Prostate gland (tissue), 2 donors: ENCODE measurements around the gene CPEB1. TPM values are rescaled to one million over a fixed set of nuclear protein-coding genes. Genes with fewer than 3 reads are reported as not detected.

ENCODE experiments used
- DNase-seq: peaks from one replicate; pipeline ENCODE4 v3.0.0-alpha.2; 2019; ENCODE audit warnings: low spot score
- H3K27ac ChIP-seq, 2 donors: fragments of 200-600 bp; sonication (generic); 2 replicates each; pipeline ENCODE4 v1.5.1; 2017 to 2019
- H3K27me3 ChIP-seq: fragments of 200-600 bp; sonication (generic); replicated peaks from 2 replicates; pipeline ENCODE4 v1.5.1; 2019; ENCODE audit not compliant: insufficient read depth
- H3K36me3 ChIP-seq, 2 donors: fragments of 200-600 bp; sonication (generic); 1 replicate in 1 of 2; 2 replicates in 1 of 2; pipeline versions ENCODE4 v1.5.1 to v1.8.1; 2017 to 2019
- H3K4me1 ChIP-seq: fragments of 200-600 bp; sonication (generic); replicated peaks from 2 replicates; pipeline ENCODE4 v1.5.1; 2019
- H3K4me3 ChIP-seq, 2 donors: fragments of 200-600 bp; sonication (generic); 2 replicates each; pipeline ENCODE4 v1.5.1; 2017 to 2019
- H3K9me3 ChIP-seq: fragments of 200-600 bp; sonication (generic); 2 replicates; pipeline ENCODE4 v1.5.1; 2017
- POLR2A ChIP-seq: fragments of 450-650 bp; IDR thresholded peaks from one replicate; pipeline ENCODE4 v1.6.1; 2016; ENCODE audit warnings: antibody characterized with exemption, mild to moderate bottlenecking
- POLR2AphosphoS5 ChIP-seq: sonication (generic); formaldehyde crosslinking; IDR thresholded peaks from one replicate; pipeline ENCODE4 v1.6.1; 2017; ENCODE audit warnings: antibody characterized with exemption
- WGBS: methylation state at CpG from one replicate; pipeline ENCODE4 v1.1.5; 2018; 5-methylcytosine and 5-hydroxymethylcytosine counted together
- intact Hi-C: fragments of 100-400 bp; cut with DNase I; formaldehyde crosslinking; loops from one replicate; pipeline ENCODE4 v1.14.2; 2022
- total RNA-seq, 2 donors: library from RNA; depleted of rRNA; stranded (reverse); fragments of >200 nt; gene quantifications; one replicate each; pipeline ENCODE4 v1.1.0, GENCODE V29; 2016
- TF ChIP-seq, protein P1 (sequence below), 4 experiments: fragments of 200-600 bp in 2 of 4; fragments of 450-650 bp in 2 of 4; sonication (generic) in 2 of 4; IDR thresholded peaks; 1 replicate in 3 of 4; 2 replicates in 1 of 4; pipeline ENCODE4 v1.5.1; 2016 to 2019; ENCODE audit warnings: antibody characterized with exemption in 4 of 4, mild to moderate bottlenecking in 2 of 4, moderate library complexity in 2 of 4

Gene CPEB1
- total RNA-seq, 2 donors from 2014 or later = 1.7 to 51.8 TPM

DNA sequence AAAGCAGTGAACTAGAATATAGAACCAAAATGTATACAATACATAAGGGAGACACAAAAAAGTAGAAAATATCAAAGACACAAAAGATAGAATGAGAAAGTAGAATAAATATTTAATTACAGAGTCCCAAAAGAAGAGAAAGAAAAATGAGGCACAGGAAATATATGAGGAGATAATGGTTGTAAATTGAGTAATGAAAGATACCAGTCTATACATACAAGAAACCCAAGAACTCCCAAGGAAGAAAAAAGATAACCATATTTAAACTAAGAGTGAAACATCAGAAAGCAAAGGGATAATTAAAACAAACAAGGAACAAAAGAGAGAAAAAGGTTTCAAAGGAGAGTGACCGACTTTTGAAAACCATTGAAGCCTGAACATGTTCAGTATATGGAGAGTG is 47.3 kb downstream of the CPEB1 start:
- no peak for DNase-seq
- no peak overlapping the region for H3K27ac ChIP-seq

DNA sequence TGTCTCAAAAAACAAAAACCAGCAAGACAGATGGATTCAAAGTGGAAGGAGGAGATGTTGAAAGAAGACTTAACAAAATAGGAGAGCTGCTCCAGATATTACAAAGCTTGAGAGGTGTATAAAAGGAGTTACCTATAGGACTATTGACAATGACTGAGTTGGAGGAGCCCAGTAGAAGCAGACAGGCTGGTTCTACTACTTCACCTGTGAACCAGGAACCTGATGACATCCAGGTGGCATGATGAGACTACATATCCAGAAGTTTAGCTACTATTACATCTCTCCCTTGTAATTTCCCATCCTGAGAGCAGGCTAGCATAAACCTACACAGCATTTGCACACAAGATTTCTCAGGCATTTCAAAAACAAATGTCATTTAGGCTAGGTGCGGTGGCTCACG is 49.3 kb downstream of the CPEB1 start:
- Histone ChIP-seq H3K36me3 (no peaks in the 10 kb centered on the region), H3K27ac (no peak overlapping the region), H3K4me1 (no peaks in the 10 kb centered on the region), H3K27me3 (no peaks in the 10 kb centered on the region), H3K9me3 (no peaks in the 10 kb centered on the region), H3K4me3 (no peak overlapping the region)
- no peak for TF ChIP-seq POLR2AphosphoS5
- TF ChIP-seq, protein P1, sequence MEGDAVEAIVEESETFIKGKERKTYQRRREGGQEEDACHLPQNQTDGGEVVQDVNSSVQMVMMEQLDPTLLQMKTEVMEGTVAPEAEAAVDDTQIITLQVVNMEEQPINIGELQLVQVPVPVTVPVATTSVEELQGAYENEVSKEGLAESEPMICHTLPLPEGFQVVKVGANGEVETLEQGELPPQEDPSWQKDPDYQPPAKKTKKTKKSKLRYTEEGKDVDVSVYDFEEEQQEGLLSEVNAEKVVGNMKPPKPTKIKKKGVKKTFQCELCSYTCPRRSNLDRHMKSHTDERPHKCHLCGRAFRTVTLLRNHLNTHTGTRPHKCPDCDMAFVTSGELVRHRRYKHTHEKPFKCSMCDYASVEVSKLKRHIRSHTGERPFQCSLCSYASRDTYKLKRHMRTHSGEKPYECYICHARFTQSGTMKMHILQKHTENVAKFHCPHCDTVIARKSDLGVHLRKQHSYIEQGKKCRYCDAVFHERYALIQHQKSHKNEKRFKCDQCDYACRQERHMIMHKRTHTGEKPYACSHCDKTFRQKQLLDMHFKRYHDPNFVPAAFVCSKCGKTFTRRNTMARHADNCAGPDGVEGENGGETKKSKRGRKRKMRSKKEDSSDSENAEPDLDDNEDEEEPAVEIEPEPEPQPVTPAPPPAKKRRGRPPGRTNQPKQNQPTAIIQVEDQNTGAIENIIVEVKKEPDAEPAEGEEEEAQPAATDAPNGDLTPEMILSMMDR (IDR thresholded peaks at IDR 0.05) = no peak
- no peak for TF ChIP-seq POLR2A
- intact Hi-C loops = no loop called here
- DNase-seq = no peak
- WGBS = 94% methylated on average over 2 of the region's 2 CpGs

More for the DNA sequence above, 47.3 kb downstream of the CPEB1 start:
- 39% methylated on average over 1 of the region's 1 CpG for WGBS
- intact Hi-C loops = no loop called here
- Histone ChIP-seq H3K27me3 (no peaks in the 10 kb centered on the region), H3K9me3 (no peaks in the 10 kb centered on the region), H3K4me1 (no peaks in the 10 kb centered on the region), H3K4me3 (no peak overlapping the region), H3K36me3 (no peaks in the 10 kb centered on the region)
- TF ChIP-seq POLR2AphosphoS5 = no peak
- TF ChIP-seq, protein P1 (IDR thresholded peaks at IDR 0.05) = no peak
- TF ChIP-seq POLR2A = no peak

DNA sequence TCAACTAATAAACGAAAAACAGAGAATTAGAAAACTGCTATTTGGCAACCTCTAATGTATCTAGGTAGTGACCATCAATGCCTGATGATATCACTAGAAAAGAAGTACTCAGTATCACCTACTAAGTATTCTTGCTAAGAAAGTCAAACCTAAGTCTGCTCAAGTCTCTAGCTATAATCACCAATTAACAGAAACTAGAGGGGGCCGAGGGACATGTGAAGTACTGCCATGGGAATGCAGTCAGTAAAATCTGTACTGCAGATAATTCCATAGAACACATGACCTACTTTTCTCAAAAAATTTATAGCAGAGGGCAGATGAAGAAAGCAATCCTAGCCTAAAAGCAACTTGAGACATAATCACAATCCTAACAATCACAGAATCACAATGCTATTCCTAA is 51.4 kb downstream of the CPEB1 start:
- intact Hi-C loops = no loop called here
- Histone ChIP-seq H3K4me3 (no peak overlapping the region), H3K27ac (no peak overlapping the region), H3K4me1 (no peaks in the 10 kb centered on the region), H3K9me3 (no peaks in the 10 kb centered on the region), H3K27me3 (no peaks in the 10 kb centered on the region), H3K36me3 (no peaks in the 10 kb centered on the region)
- no peak for TF ChIP-seq POLR2AphosphoS5
- TF ChIP-seq, protein P1 (IDR thresholded peaks at IDR 0.05) = no peak
- no peak for TF ChIP-seq POLR2A
- 57% methylated on average over 2 of the region's 2 CpGs for WGBS
- no peak for DNase-seq

DNA sequence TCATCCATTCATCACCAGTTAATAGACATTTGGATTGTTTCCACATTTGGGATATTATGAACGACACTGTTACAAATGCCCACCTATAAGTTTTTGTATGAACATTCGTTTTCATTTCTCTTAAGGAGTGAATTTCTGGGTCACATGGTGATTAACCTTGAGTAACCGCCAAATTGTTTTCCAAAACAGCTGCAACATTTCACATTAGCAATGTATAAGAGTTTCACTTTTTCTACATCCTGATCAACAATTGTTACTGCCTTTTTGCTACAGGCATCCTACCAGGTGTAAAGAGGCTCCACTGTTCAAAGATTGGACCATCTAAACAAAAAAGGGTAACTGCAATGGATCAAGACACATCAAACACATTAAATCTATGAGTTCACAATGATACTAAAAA is 52.0 kb downstream of the CPEB1 start:
- no peak for DNase-seq
- no peak overlapping the region for H3K27ac ChIP-seq
- H3K27me3 ChIP-seq = no peaks in the 10 kb centered on the region
- H3K4me3 ChIP-seq = no peak overlapping the region
- H3K9me3 ChIP-seq = no peaks in the 10 kb centered on the region
- intact Hi-C loops = no loop called here
- 87% methylated on average over 3 of the region's 3 CpGs for WGBS
- TF ChIP-seq POLR2A = no peak
- TF ChIP-seq POLR2AphosphoS5 = no peak
- TF ChIP-seq, protein P1 (IDR thresholded peaks at IDR 0.05) = no peak
- H3K4me1 ChIP-seq = no peaks in the 10 kb centered on the region
- H3K36me3 ChIP-seq = no peaks in the 10 kb centered on the region

DNA sequence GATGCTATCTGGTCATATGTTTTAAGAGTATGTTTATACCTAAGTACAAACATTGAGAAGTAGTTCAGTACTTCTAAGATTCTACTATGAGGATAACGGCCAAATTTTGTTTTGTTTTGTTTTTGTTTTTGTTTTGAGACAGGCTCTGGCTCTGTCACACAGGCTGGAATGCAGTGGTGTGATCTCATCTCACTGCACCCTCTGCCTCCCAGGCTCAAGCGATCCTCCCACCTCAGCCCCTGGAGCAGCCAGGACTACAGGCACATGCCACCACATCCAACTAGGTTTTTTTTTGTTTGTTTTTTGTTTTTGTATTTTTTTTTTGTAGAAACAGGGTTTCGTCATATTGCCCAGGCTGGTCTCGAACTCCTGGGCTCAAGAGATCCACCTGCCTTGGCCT is 59.4 kb downstream of the CPEB1 start:
- intact Hi-C loops = no loop called here
- Histone ChIP-seq H3K27ac (no peak overlapping the region), H3K36me3 (no peaks in the 10 kb centered on the region), H3K4me3 (no peak overlapping the region), H3K27me3 (no peaks in the 10 kb centered on the region), H3K4me1 (no peaks in the 10 kb centered on the region), H3K9me3 (no peaks in the 10 kb centered on the region)
- TF ChIP-seq POLR2A = no peak
- no peak for TF ChIP-seq POLR2AphosphoS5
- TF ChIP-seq, protein P1 (IDR thresholded peaks at IDR 0.05) = no peak
- 84% methylated on average over 4 of the region's 4 CpGs for WGBS
- no peak for DNase-seq
